Activated T-helper 9 cell treated with anti-CD3 and anti-CD28 coated beads, Interleukin-2, amount 50 U/mL, for 16 hours (primary cell): Measurements from ENCODE around the gene EHMT2.
"Not testable (repeated sequence)": the region's sequence is repeated elsewhere in the genome, so short reads cannot be mapped to it uniquely, and the experiment has no call there.

Source experiments
- DNase-seq: peaks from one replicate; pipeline ENCODE4 v3.0.0-alpha.2; 2020; ENCODE audit warnings: low read depth

The EHMT2 gene

DNA sequence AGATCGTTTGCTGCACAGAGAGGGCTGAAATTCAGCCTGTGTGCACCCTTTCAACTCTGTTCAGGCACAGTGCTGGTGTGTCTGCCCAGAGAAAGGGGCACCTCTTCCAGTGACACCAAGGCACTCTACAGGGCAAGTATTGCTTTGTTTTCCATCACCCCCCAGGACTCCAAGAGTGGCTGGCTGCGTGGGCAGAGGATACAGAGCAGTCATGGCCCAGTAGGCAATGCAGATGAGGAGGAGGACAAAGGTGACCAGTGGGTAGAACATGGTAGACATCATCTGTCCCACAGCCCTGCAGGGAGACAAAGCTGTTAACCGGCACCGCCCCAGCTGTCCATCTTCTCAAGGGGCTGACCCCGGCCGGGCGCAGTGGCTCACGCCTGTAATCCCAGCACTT lies 28.2 kb downstream of the EHMT2 start:
- DNase-seq = no peak

DNA sequence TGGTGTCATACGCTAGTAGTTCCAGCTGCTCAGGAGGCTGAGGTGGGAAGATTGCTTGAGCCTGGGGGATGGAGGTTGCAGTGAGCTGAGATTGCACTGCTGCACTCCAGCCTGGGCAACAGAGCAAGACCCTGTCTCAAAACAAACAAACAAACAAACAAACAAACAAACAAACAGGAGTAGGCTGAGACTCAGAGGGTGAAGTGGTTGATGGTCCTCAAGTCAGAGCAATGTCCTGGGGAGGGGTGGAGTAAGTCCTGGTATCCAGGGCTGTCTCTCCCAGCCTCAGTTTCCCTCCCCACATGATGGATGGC lies 28.9 kb downstream of the EHMT2 start:
- not testable (repeated sequence) for DNase-seq

DNA sequence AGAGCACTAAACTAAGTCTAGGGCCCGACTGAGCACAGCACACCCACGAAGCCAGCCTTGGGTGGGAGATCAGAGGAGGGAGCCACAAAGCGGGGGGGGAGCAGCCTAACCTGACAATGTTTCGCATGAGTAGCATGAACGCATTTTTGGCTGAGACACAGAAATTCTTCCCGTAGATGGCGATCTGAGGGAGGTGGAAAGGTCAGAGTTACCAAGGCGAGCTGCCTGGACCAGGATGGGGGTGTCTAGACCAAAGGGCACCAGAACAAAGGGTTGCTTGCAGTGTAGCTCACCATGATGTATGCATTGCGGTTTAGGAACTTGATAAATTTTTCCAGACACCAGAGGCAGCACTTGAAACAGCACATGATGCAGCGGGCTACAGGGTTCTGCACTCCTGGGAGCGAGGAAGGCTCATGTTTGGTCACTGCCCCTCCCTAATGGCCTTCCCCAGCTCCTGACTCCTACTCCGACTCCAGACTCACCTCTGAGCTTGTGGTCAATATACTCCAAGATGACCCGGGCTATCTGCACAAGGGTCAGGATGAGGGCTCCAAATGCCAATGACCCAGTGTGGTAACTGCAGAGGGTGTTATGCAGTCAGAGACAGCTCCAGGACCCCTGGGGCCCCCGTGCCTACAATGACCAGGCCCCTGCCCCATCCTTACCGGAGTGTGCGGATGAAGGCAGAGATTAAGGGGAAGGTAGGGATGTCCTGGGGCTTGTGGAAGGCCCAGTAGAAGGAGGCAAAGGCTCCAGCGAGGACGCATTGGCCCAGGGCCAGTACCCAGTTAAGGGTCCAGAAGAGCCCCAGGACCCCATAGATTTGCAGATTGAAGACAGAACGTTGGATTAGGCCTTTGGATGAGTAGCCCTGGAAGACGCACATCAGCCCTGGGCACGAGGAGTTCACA lies 32.0 kb downstream of the EHMT2 start:
- DNase-seq = no peak

DNA sequence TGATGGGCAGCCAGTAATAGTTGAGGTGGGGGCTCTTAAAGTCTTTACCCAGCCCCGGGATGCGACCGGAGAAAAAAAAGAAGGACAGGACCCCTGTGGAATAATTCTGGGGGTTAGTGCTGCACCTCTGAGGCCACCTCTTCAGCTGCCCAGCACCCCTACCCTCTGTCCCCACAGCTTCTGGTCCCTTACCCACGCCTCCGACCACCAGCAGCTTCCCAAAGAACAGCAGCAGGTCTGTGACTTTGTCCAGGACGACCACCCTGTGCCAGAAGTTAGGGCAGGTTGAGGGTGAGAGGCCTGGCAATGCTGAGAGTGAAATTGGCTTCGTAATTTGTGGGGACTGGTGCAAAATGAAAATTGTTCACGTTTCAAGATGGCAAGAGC lies 32.7 kb downstream of the EHMT2 start:
- DNase-seq = no peak

DNA sequence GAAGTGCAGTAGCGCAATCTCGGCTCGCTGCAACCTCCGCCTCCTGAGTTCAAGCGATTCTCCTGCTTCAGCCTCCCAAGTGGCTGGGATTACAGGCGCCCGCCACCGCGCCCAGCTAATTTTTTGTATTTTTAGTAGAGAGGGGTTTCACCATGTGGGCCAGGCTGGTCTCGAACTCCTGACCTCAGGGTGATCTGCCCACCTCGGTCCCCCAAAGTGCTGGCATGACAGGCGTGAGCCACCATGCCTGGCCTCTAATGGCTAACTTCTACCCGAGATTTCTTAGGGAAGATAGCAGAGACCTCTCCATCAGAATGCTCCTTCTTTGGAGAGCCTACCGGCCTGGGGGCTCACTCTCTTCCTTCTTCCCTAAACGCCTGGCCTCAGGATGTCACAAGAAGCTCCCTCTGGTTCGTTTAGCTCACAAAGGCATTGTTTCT lies 33.4 kb downstream of the EHMT2 start:
- not testable (repeated sequence) for DNase-seq

DNA sequence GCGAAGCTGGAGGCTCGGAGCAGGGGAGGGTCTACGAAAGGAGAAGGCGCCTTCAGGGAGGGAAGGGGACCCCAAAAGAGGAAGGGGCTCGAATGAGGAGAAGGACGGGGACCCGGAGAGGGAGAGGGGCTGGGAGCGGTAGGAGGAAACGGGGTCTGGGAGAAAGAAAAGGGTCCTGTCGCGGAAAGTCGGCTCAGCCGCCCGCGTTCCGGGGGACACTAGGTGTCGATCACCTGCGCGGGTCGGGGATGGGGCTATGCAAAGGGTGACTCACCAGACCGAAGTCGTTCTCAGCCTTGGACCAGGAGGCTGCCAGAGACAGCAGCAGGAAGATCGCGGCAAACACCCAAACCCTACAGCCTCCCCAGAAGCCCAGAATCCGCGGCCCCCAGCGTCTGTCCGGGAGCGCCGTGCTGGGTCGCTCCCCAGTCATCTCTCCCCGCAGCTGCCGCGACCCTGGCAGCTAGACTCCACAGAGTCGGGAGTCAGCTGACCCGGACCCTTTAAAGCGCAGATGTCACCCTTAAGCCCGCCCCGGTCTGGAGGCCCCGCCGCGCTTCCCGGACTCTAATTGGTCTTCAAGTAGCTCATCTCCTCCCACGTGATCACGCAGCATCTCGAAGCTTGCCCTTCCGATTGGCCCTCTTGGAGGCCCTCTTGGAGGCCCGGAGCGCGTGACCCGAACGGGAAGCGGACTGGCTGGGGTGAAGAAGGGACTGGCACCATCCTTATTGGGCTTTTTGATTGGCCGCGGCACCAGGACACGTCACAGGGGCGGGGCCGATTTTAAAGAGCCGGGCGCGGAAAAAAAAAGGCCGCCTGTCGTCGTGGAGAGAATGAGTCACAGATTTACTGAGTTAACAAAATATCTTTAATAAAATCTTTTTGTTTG lies 34.9 kb downstream of the EHMT2 start, which contains the start of gene NEU1:
NEU1 (minus strand) TSS at position 478 of the 892 bp plus-strand sequence; CDS start at position 433, 45 bp downstream.
- peak; percentile 98 for DNase-seq

DNA sequence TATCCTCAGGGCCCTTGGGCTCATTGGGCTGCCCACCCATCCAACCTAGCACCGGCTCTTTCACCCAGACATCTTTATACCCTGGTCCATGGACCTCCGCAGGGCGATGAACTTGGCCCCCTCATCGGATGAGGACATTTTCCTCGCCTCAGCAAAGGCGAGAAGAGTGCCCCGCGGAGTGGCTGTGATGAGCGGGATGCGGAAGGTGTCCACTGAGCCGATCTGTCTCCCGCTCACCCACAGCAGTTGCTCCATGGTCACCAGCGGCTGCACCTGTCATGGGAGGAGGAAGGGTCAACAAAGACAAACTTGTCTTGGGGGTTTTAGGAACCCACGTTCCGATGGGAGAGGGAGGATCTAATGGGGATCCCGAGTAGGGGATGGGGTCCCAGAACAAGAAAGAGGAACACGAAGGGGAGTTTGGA lies 35.6 kb downstream of the EHMT2 start:
- DNase-seq = no peak

DNA sequence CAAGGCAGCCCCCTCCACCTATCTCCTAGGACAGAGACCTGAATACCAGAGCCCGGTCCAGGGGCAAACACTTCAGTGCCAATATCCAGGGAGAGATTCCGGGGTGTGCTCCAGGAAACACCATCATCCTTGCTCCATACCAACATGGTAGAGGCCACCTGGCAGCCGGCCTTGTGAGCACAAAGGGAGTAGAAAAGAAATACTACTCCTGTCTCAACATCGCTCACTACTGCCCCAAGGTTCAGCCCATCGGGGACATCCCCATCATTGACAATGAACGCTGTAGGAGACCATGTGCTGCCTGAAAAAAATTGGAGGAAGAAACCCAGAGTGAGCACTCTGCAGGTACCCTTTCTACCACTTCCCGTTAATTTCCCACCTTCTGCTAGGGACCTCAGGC lies 36.3 kb downstream of the EHMT2 start:
- DNase-seq = no peak

DNA sequence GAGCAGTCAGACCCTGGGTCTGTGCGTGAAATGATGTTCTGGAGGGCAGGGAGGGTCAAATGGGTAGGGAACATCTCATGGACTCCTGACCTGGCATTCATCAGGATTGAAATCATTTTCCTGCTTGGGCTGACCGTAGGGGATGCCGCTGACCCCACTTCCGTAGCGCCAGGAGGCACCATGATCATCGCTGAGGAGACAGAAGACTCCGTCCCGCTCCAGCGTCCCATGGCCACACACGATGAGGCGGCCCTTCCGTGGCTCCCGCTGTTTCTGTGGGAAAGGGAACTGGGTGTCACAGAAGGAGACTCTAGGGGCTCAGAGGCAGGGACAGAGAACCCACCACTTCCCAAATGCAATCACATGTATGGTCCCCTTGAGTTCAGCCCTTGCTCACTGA lies 37.1 kb downstream of the EHMT2 start:
- DNase-seq = no peak

DNA sequence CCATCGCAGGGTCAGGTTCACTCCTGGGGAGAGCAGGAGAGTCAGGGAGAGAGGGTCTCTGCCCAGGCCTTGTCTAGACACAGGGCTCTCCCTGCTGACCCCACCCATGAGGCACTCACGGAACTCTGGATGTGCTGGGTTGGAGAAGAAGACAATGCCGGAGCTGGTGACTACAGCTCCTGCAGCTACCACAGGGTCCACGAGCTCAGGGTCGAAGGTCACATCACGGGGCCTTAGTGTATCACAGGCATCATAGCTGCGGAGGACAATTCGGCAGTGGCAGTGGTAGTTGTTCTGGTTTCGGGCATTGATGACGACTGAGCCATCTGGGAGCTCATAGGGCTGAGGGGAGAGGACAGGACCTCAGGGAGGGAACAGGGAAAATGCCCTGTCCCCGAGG lies 37.6 kb downstream of the EHMT2 start:
- DNase-seq = no peak

DNA sequence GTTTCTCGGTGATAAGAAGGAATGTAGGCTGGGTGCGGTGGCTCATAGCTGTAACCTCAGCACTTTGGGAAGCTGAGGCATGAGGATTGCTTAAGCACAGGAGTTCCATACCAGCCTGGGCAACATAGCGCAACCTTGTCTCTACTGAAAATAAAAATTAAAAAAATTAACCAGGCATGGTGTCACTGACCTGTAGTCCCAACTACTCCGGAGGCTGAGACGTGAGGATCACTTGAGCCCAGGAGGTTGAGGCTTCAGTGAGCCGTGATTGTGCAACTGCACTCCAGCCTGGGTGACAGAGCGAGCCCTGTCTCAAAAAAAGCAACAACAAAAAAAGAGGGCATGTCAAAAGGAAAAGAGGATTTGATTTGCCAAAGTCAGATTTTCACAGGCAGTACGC lies 38.8 kb downstream of the EHMT2 start:
- no peak for DNase-seq

DNA sequence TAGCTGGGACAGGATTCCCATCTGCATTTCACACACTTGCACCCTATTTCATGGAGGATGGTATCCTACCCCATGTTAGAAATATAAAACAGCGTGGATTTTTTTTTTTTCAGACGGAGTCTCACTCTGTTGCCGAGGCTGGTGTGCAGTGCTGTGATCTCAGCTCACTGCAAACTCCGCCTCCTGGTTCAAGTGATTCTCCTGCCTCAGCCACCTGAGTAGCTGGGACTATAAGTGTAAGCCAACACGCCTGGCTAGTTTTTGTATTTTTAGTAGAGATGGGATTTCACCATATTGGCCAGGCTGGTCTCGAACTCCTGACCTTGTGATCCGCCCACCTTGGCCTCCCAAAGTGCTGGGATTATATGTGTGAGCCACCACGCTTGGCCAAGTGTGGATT lies 39.7 kb downstream of the EHMT2 start:
- not testable (repeated sequence) for DNase-seq

DNA sequence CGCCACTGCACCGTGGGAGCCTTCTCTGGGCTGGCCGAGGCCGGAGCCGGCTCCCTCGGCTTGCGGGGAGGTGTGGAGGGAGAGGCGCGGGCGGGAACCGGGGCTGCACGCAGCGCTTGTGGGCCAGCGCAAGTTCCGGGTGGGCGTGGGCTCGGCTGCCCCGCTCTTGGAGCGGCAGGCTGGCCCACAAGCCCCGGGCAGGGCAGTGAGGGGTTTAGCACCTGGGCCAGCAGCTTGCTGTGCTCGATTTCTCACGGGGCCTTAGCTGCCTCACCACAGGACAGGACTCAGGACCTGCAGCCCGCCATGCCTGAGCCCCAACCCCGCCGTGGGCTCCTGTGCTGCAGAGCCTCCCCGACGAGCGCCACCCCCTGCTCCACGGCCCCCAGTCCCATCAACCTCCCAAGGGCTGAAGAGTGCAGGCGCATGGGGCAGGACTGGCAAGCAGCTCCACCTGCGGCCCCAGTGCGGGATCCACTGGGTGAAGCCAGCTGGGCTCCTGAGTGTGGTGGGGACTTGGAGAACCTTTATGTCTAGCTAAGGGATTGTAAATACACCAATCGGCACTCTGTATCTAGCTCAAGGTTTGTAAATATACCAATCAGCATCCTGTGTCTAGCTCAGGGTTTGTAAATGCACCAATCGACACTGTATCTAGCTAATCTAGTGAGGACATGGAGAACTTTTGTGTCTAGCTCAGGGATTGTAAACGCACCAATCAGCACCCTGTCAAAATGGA lies 45.3 kb downstream of the EHMT2 start:
- not testable (repeated sequence) for DNase-seq

DNA sequence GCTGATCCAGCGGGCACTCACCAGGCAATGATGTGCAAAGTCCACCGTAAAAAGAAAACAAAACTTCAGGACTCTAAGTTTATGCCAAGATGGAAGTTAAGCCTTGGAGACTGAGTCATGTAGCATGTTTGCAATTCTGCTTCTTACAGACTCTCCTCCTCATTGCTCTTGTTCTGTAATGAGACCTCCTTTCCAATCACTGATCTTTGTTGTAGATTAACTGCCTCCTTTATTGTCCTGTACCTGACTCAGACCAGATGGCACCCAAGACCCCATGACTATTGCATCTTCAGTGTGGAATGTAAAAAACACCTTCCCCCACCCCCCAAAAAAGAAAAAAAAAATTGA lies 46.0 kb downstream of the EHMT2 start:
- no peak for DNase-seq

DNA sequence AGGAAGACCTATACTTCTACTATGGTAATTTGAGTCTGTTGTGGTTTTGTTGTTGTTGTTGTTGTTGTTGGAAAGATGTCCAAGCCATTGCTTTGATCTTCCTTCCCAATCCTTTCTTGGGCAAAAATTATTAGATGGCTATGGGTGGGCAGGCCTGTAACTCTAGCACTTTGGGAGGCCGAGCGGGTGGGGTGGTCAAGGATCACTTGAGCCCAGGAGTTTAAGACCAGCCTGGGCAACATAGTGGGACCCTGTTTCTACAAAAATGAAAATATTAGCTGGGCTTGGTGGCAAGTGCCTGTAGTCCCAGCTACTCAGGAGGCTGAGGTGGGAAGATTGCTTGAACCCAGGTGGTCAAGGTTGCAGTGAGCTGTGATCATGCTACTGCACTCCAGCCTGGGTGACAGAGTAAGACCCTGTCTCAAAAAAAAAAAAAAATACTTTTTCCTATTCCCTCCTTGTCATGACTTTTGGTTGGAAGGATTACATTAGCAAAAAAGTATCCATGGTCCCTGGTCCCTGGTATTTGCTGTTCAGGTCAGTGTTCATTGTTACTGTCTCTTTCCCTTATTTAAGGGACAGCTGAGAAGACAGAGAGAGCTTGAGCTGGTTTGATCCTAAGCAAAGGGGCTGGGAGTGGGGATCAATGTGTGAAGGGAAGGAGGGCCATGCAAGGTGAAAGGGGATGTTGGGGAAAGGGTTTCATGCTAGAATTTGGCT lies 46.6 kb downstream of the EHMT2 start:
- no peak for DNase-seq

DNA sequence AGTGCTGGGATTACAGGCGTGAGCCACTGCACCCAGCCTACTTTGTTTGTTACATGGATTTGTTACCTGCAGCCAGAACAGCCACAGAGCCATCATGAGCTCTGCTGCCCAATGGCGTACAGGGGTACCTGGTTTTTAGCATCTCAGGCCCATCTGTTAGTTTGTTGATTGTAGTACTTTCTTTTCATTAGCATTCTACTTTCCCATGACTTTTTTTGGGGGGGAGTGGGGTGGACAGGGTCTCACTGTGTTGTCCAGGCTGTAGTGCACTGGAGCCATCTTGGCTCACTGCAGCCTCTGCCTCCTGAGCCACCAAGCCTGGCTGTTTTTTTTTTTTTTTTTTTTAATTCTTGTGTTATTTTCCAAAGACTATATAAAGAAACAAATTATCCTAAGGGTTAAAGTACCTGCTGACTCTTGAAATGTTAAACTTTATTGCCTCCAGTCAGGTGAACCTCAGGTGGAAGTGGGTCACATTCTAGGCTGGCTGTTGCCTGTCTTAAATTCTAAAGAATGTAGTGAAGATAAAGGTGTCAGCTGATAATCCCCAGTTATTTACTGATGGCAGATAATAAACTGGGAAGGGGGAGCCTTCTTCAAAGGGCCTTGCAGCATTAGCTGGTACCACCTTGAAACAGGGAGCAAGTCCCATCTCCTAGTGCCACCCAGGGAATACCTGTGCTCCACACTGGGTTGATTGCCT lies 50.1 kb downstream of the EHMT2 start:
- no peak for DNase-seq

DNA sequence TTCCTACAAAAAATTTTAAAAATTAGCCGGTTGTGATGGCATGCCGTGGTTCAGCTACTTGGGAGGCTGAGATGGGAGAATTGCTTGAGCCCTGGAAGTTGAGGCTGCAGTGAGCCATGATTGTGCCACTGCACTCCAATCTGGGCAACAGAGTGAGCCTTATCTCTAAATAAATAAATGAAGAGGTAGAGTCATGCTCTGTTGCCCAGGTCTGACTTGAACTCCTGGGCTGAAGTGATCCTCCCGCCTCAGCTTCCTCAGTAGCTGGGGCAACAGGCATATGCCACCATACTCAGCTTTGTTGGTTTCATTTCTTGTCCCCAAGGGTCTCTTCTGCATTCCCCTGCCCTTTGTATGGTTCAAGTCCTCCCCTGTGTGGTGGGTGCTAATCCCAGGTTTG lies 53.0 kb downstream of the EHMT2 start:
- no peak for DNase-seq

DNA sequence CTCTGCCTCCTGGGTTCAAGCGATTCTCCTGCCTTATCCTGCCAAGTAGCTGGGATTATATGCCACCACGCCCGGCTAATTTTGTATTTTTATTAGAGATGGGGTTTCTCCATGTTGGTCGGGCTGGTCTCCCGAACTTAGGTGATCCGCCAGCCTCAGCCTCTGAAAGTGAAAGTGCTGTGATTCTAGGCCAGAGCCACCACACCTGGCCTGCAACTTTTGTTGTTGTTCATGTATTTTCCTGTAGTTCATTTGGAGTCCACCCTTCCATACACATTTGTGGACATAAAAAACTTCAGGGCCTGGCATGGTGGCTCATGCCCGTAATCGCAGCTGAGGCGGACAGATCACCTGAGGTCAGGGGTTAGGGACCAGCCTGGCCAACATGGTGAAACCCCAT lies 55.4 kb downstream of the EHMT2 start:
- no peak for DNase-seq

DNA sequence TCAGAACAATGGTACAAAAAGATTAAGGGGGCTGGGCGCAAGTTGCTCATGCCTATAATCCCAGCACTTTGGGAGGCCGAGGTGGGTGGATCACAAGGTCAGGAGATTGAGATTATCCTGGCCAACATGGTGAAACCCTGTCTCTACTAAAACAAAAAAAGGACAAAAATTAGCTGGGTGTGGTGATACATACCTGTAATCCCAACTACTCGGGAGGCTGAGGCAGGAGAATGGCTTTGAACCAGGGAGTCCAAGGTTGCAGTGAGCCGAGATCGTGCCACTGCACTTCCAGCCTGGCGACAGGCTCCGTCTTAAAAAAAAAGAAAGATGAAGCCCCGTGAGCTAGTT lies 57.7 kb downstream of the EHMT2 start:
- not testable (repeated sequence) for DNase-seq

DNA sequence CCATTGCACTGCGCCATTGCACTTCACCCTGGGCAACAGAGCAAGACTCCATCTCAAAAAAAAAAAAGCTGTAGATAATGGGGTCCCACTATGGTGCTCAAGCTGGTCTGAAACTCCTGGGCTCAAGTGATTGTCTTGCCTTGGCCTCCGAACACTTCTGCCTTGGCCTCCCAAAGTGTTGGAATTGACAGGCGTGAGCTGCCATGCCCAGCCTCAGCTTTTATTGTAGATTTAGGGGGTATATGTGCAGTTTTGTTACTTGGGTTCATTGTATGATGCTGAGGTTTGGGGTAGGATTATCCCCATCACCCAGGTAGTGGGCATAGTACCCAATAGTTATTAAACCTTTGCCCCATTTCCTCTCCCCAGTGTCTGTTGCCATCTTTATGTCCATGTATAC lies 58.5 kb downstream of the EHMT2 start:
- DNase-seq = no peak

DNA sequence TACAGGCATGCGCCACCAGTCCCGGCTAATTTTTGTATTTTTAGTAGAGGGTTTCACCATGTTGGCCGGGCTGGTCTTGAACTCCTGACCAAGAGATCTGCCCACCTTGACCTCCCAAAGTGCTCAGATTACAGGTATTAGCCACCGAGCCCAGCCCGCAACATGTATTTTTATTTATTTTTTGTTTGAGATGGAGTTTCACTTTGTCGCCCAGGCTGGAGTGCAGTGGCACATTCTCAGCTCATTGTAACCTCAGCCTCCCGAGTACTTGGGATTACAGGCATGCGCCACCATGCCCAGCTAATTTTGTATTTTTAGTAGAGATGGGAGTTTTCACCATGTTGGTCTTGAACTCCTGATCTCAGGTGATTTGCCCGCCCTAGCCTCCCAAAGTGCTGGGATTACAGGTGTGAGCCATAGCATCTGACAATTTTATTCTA lies 59.4 kb downstream of the EHMT2 start:
- DNase-seq = not testable (repeated sequence)
